ENCODE data around the gene CYTH4.
A peak's percentile ranks its signal among the peaks of the same experiment; 100 is the strongest.

The CYTH4 gene

DNA sequence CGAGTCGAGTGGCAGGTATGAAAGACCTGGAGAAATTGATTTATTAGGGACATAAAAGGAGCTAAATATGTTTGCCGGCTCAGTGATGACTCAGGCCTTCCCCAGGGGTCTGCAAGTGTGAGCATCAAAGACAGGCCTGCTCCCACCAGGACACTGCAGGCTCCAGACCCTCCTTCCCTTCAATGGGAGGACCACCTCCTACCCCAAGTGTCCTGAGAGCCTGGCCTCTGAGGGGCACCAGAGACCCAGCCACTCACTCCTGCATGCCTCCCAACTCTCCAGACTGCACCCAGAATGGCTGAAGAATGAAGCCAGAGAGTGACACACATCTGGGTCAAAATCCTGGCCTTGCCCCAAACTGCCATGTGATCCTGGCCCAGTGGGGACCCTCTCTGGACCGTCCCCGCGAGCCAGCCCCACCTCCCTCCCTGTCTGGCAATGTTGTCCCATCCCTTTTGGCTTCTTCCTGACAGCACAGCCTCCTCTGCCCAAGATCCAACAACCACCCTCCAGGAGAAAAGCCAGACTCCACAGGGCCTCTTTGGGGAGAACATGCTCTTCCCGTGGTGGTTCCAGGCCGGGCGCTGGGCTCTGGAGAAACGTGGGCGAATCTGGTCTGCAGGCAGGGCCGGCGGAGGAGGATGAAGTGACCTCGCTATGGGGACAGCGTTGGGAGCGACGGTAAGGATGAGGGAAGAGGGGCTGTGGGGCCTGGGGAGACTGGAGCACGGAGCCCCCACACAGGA is 36.2 kb downstream of the CYTH4 start:
- TF ChIP-seq, protein P1, sequence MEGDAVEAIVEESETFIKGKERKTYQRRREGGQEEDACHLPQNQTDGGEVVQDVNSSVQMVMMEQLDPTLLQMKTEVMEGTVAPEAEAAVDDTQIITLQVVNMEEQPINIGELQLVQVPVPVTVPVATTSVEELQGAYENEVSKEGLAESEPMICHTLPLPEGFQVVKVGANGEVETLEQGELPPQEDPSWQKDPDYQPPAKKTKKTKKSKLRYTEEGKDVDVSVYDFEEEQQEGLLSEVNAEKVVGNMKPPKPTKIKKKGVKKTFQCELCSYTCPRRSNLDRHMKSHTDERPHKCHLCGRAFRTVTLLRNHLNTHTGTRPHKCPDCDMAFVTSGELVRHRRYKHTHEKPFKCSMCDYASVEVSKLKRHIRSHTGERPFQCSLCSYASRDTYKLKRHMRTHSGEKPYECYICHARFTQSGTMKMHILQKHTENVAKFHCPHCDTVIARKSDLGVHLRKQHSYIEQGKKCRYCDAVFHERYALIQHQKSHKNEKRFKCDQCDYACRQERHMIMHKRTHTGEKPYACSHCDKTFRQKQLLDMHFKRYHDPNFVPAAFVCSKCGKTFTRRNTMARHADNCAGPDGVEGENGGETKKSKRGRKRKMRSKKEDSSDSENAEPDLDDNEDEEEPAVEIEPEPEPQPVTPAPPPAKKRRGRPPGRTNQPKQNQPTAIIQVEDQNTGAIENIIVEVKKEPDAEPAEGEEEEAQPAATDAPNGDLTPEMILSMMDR (conservative IDR thresholded peaks at IDR 0.05; ENCODE audit: low read depth) = no peak; the same call in 1 of the 2 replicates
- ChIA-PET CTCF (interaction anchor here (1.0 kb wide), 1 partner anchor 136 kb away, joined by 3 read pairs; no protein-coding TSS in a partner anchor), POLR2A (ENCODE audit: low non-redundant PET) (no interaction called here)
- DNase-seq (ENCODE audit: low spot score) = no peak
- peak overlapping the region; percentile 54 for H3K27ac ChIP-seq

DNA sequence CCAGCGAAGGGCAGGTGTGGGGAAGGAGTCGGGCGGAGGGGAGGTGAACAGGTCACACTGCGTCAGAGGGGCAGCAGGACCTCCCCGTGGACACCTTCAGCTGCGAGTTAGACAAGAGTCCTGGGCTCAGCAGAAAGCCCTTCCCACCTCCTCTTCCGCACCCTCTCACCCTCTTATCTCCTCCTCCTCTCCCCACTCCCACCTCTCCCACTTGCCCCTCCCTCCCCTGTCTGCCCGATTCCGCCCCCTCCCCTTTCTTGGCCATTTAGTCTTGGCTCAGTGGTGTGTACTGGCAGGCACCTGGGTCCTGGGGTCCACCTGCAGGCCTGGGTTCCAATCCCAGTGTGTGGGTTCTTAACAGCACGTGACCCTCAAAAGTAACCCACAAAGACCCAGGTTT is 37.2 kb downstream of the CYTH4 start:
- ChIA-PET CTCF (no interaction called here), POLR2A (ENCODE audit: low non-redundant PET) (no interaction called here)
- no peak for DNase-seq (ENCODE audit: low spot score)
- TF ChIP-seq, protein P1 (conservative IDR thresholded peaks at IDR 0.05; ENCODE audit: low read depth) = no peak
- H3K27ac ChIP-seq = peak overlapping the region; percentile 54; the same call in 1 of the 2 replicates

DNA sequence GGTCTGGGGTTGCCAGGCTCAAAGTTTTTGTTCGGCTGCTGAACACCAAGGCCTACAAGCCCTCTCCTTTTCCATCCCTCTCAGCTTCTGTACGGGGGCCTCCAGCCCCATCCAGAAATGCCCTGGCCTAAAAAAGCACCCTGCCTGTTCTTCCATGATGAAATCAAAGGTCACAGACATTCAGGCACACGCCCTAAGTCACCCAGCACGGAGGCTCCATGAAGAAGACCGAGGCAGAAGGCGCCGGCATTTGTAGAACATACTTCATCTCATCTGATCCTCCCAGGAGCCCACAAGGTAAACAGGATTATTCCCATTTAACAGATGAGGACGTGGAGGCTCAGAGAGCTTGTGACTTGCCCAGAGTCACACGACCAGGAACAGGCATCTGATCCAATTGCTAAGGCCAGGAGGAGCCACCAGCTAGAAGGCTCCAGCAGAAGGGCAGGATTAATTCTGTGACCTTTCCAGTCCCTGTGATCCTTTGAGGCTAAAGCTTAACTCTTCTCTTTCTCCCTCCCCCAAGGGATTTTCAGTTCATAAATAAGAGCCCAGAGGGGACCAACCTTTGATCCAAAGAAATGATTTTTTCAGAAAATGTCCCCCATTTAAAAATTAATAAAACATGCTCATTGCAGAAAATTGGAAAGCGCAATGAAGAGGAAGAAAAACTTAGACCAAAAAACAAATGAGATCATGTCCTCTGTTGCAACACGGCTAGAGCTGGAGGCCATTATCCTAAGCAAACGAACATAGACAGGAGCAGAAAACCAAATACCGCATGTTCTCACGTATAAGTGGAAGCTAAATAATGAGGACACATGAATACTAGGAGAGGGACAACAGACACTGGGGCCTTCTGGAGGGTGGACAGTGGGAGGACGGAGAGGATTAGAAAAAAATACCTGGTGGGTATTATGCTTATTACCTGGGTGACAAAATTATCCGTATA is 38.7 kb downstream of the CYTH4 start:
- ChIA-PET POLR2A (ENCODE audit: low non-redundant PET) (no interaction called here), CTCF (interaction anchor here (0.5 to 0.9 kb wide), 3 partner anchors 49 to 129 kb away, joined by 3 read pairs; no protein-coding TSS in a partner anchor)

DNA sequence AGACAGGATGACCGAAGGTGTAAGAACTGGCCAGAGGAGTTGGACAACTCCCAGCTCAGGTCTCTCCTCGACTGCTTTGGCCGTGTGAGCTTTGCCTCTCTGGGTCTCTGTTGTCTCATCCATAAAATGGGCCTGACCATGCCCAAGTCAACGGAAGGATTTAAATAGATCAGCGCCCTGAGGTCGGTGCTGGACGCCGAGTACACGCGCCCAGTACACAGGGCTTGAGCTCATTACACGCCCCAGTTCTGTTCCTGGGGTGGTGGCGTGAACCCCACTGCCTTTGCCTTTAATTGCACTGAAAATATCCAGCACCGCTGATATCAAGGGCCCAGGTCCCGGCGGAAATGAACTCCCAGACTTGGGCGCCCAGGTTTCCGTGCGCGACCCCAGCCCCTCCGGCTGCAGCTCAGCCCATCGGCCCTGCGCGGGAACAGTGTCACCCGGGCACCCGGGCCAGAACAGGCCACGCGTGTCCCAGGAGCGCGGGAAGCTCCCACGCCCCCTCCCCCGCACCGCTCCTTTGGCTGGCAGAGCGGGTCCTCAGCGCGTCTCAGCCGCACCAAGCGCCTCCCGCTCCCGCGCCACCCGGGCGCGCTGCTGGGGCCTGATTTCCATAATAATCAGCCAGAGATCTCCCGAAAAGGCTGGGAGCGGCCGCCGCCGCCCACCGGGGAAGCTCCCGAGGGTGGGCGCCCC is 42.2 kb downstream of the CYTH4 start:
- DNase-seq (ENCODE audit: low spot score) = no peak
- TF ChIP-seq, protein P1 (conservative IDR thresholded peaks at IDR 0.05; ENCODE audit: low read depth) = no peak
- ChIA-PET CTCF (interaction anchor here (0.8 kb wide), 1 partner anchor 90 kb away, joined by 3 read pairs; no protein-coding TSS in a partner anchor), POLR2A (ENCODE audit: low non-redundant PET) (no interaction called here)
- peak overlapping the region; percentile 11; the same call in 1 of the 2 replicates for H3K27ac ChIP-seq

More for the DNA sequence above, 38.7 kb downstream of the CYTH4 start:
- DNase-seq (ENCODE audit: low spot score) = no peak
- H3K27ac ChIP-seq = 0 out of 2 replicates have a peak overlapping the region, but pooled peaks have one; percentile 12
- TF ChIP-seq, protein P1 (conservative IDR thresholded peaks at IDR 0.05; ENCODE audit: low read depth) = no peak

DNA sequence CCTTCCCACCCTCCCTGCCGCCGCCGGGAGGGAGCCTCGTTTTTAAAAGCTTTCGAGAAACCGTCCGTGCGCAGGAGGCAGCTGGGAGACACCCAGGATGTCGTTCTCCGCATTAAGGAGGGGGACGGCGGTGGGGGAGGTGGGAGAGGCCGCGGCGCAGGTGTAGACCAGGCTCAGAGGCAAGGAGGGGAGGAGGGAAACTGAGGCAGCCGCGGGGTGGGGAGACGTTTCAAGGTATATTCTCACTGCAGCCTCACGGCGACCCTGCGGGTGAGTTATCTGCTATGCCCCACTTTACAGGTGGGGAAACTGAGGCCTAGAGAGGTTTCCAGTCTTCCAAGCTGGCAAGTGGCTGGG is 42.7 kb downstream of the CYTH4 start:
- H3K27ac ChIP-seq = no peak overlapping the region
- ChIA-PET CTCF (no interaction called here), POLR2A (ENCODE audit: low non-redundant PET) (no interaction called here)
- TF ChIP-seq, protein P1 (conservative IDR thresholded peaks at IDR 0.05; ENCODE audit: low read depth) = no peak
- DNase-seq (ENCODE audit: low spot score) = no peak

DNA sequence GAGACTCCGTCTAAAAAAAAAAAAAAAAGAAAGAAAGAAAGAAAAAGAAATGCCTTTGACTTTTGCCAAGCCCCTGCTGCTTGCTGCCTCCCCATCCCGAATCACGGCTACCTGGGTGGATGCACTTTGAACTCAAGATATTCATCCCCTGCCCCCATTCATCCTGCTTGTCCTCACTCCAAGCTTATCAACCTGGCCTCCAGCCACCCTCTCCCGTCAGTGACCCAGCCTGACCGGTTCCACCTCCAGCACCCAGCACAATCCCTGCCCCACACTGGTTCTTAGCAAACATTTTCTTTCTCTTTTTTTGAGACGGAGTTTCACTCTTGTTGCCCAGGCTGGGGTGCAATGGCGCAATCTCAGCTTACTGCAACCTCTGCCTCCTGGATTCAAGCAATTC is 44.4 kb downstream of the CYTH4 start:
- TF ChIP-seq, protein P1 (conservative IDR thresholded peaks at IDR 0.05; ENCODE audit: low read depth) = no peak
- POLR2A ChIA-PET (ENCODE audit: low non-redundant PET) = interaction anchor here (0.6 kb wide), 1 partner anchor 293 kb away, joined by 5 read pairs; no protein-coding TSS in a partner anchor
- CTCF ChIA-PET = no interaction called here
- H3K27ac ChIP-seq = peak overlapping the region; percentile 93; the same call in 1 of the 2 replicates
- no peak for DNase-seq (ENCODE audit: low spot score)

Data from RWPE1 (cell line).